Endothelial cell of umbilical vein (primary cell): ENCODE results near the gene FSTL4. TPM values are rescaled to one million over a fixed set of nuclear protein-coding genes. Genes with fewer than 3 reads are reported as not detected.
"Not testable (repeated sequence)": the region's sequence is repeated elsewhere in the genome, so short reads cannot be mapped to it uniquely, and the experiment has no call there.

Experiments
- BruUV-seq: library from RNA; stranded (reverse); fragments of 400-500 nt; replicated peaks from 2 replicates; lab custom pipeline; 2021; lab: Mats Ljungman, UMichigan
- CTCF ChIA-PET: fragments of 300-600, 350-600 bp; sonication (Branson Sonifier 250); formaldehyde crosslinking; loops from one replicate; lab custom pipeline; 2021; ENCODE audit warnings: antibody characterized with exemption, inconsistent platforms; lab: Charles Lee
- POLR2A ChIA-PET: fragments of 300-600, 350-600 bp; sonication (Branson Sonifier 250); formaldehyde crosslinking; loops from one replicate; lab custom pipeline; 2021; ENCODE audit warnings: antibody characterized with exemption, inconsistent platforms; lab: Charles Lee
- DNase-seq: peaks from one replicate; pipeline ENCODE4 v3.0.0-alpha.2; 2011; ENCODE audit warnings: low read depth, low spot score
- FAIRE-seq: peaks from 2 replicates; lab custom pipeline; 2011; peaks lifted over from hg19 to GRCh38; lab: Jason Lieb, UNC
- H2AFZ ChIP-seq: 2 replicates; pipeline ENCODE4 v1.6.0; 2012; ENCODE audit warnings: low read depth, low read length, control low read depth, inconsistent platforms
- H3K27ac ChIP-seq: 2 replicates; pipeline ENCODE4 v1.5.1; 2011; ENCODE audit warnings: low read depth, mild to moderate bottlenecking, control low read depth, low read length, moderate library complexity; ENCODE audit not compliant: insufficient read depth
- H3K27me3 ChIP-seq, 2 experiments: 2 replicates each; pipeline versions ENCODE4 v1.6.0 to v1.6.1; 2011; ENCODE audit warnings: low read length in 2 of 2, mixed read lengths in 1 of 2; ENCODE audit not compliant: control insufficient read depth in 2 of 2, insufficient read depth in 2 of 2
- H3K36me3 ChIP-seq, 2 experiments: 2 replicates in 1 of 2; 3 replicates in 1 of 2; pipeline ENCODE4 v1.5.1; 2011; ENCODE audit warnings: low read length in 2 of 2, mild to moderate bottlenecking in 1 of 2, moderate library complexity in 1 of 2; ENCODE audit not compliant: control insufficient read depth in 2 of 2, insufficient read depth in 2 of 2; ENCODE audit errors: extremely low read depth in 1 of 2
- H3K4me1 ChIP-seq: 3 replicates; pipeline ENCODE4 v1.5.1; 2011; ENCODE audit warnings: mild to moderate bottlenecking, low read length; ENCODE audit not compliant: control insufficient read depth, insufficient read depth; ENCODE audit errors: extremely low read depth
- H3K4me2 ChIP-seq: 2 replicates; pipeline ENCODE4 v1.6.1; 2011; ENCODE audit warnings: low read length, control low read depth, mixed read lengths; ENCODE audit not compliant: insufficient read depth
- H3K4me3 ChIP-seq, 3 experiments: fragments of 200-600 bp in 1 of 3; sonication (generic), shearing (Covaris generic) in 1 of 3; replicated peaks in 1 of 3; 2 replicates each; pipeline ENCODE4 v1.5.1; 2011 to 2016; ENCODE audit warnings: control low read depth in 3 of 3, low read length in 3 of 3, mild to moderate bottlenecking in 2 of 3, inconsistent platforms in 1 of 3, low read depth in 1 of 3, moderate library complexity in 1 of 3; ENCODE audit not compliant: insufficient read depth in 1 of 3
- H3K79me2 ChIP-seq: 2 replicates; pipeline ENCODE4 v1.6.0; 2012; ENCODE audit warnings: low read length, inconsistent platforms; ENCODE audit not compliant: control insufficient read depth, insufficient read depth
- H3K9ac ChIP-seq: replicated peaks from 2 replicates; pipeline ENCODE3; 2011; ENCODE audit warnings: low read length, control low read depth; ENCODE audit not compliant: insufficient read depth; ENCODE audit errors: extremely low read depth
- H3K9me1 ChIP-seq: replicated peaks from 3 replicates; pipeline ENCODE4 v1.6.0; 2011; ENCODE audit warnings: mild to moderate bottlenecking, low read length; ENCODE audit not compliant: control insufficient read depth, insufficient read depth; ENCODE audit errors: extremely low read depth
- H3K9me3 ChIP-seq: replicated peaks from 2 replicates; pipeline ENCODE4 v1.5.1; 2012; ENCODE audit warnings: low read length, inconsistent platforms; ENCODE audit not compliant: control insufficient read depth, insufficient read depth
- H4K20me1 ChIP-seq: replicated peaks from 2 replicates; pipeline ENCODE3; 2011; ENCODE audit warnings: mild to moderate bottlenecking, low read length; ENCODE audit not compliant: control insufficient read depth, insufficient read depth; ENCODE audit errors: extremely low read depth
- EZH2 ChIP-seq: IDR thresholded peaks from 2 replicates; pipeline ENCODE4 v1.6.1; 2012; ENCODE audit warnings: borderline replicate concordance, low read depth, mild to moderate bottlenecking, moderate library complexity, low read length, inconsistent platforms; ENCODE audit not compliant: severe bottlenecking
- FOS ChIP-seq: IDR thresholded peaks from 2 replicates; pipeline ENCODE4 v1.6.1; 2011; ENCODE audit warnings: mild to moderate bottlenecking, low read length, moderate library complexity, borderline replicate concordance; ENCODE audit not compliant: insufficient read depth
- GATA2 ChIP-seq: IDR thresholded peaks from 2 replicates; pipeline ENCODE4 v1.7.0; 2011; ENCODE audit warnings: low read depth, mild to moderate bottlenecking, moderate library complexity, mixed read lengths, low read length; ENCODE audit not compliant: insufficient read length, insufficient read depth
- JUN ChIP-seq: IDR thresholded peaks from 2 replicates; pipeline ENCODE4 v1.6.1; 2011; ENCODE audit warnings: borderline replicate concordance, low read depth; ENCODE audit not compliant: insufficient read length, insufficient read depth
- MYC ChIP-seq: IDR thresholded peaks from one replicate; pipeline ENCODE4 v1.6.1; 2011; ENCODE audit warnings: mild to moderate bottlenecking, low read depth, low read length
- POLR2A ChIP-seq: IDR thresholded peaks from 2 replicates; pipeline ENCODE4 v1.6.1; 2012; ENCODE audit warnings: low read depth, mild to moderate bottlenecking, control low read depth, low read length
- POLR2AphosphoS5 ChIP-seq: IDR thresholded peaks from 2 replicates; pipeline ENCODE4 v1.6.1; 2012; ENCODE audit warnings: low read depth, mild to moderate bottlenecking, control low read depth, low read length, moderate library complexity; ENCODE audit not compliant: insufficient read depth
- dilution Hi-C: fragments of 300-500 bp; cut with MboI; formaldehyde crosslinking; loops from one replicate; pipeline ENCODE4 v1.15.0; 2019; ENCODE audit warnings: low sequenced_read_pairs; ENCODE audit not compliant: extremely low pct_ligation_motif_present
- intact Hi-C: fragments of 100-400 bp; cut with micrococcal nuclease; formaldehyde crosslinking; loops from one replicate; pipeline ENCODE4 v1.10.0; 2022
- polyA plus RNA-seq, 4 experiments: library from polyadenylated mRNA; depleted of rRNA in 3 of 4; stranded (reverse) in 3 of 4; unstranded in 1 of 4; fragments of >200 nt; gene quantifications; 2 replicates each; pipeline versions ENCODE4 v1.2.1 to v1.2.3, GENCODE V29; 2011 to 2012; ENCODE audit warnings: missing spikeins in 1 of 4
- total RNA-seq: library from RNA; stranded (reverse); gene quantifications from 2 replicates; pipeline ENCODE4 v1.2.3, GENCODE V29; 2021
- TF ChIP-seq, protein P1 (sequence below): IDR thresholded peaks from 2 replicates; pipeline ENCODE4 v1.6.1; 2011; ENCODE audit not compliant: insufficient read depth, insufficient read length
- TF ChIP-seq, protein P2 (sequence below), 2 donors: IDR thresholded peaks; 1 replicate in 1 of 2; 2 replicates in 1 of 2; pipeline ENCODE4 v1.5.1; 2011; ENCODE audit warnings: low read length in 2 of 2, mild to moderate bottlenecking in 2 of 2, moderate library complexity in 2 of 2, control low read depth in 1 of 2, inconsistent platforms in 1 of 2, low read depth in 1 of 2; ENCODE audit not compliant: insufficient read depth in 1 of 2; ENCODE audit errors: extremely low read depth in 1 of 2

FSTL4 gene
- total and polyA plus RNA-seq, 2 donors (not counting 3 experiments of a cell fraction or from before 2014, with no cell fraction given), result 0.18 TPM; not detected in 1

DNA sequence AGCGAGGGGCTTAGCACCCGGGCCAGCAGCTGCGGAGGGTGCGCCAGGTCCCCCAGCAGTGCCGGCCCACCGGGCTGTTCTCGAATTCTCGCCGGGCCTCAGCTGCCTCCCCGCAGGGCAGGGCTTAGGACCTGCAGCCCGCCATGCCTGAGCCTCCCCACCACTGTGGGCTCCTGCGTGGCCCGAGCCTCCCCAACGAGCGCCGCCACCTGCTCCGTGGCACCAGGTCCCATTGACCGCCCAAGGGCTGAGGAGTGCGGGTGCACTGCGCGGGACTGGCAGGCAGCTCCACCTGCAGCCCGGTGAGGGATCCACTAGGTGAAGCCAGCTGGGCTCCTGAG is 217.9 kb downstream of the FSTL4 start:
- H3K4me2 ChIP-seq, H3K79me2 ChIP-seq, FAIRE-seq, H3K36me3 ChIP-seq, DNase-seq, POLR2A ChIA-PET, H4K20me1 ChIP-seq, H3K9ac ChIP-seq, H3K9me3 ChIP-seq, H3K27ac ChIP-seq, H3K4me3 ChIP-seq, H3K4me1 ChIP-seq, H3K9me1 ChIP-seq, dilution Hi-C loops, CTCF ChIA-PET, intact Hi-C loops, BruUV-seq, H3K27me3 ChIP-seq, H2AFZ ChIP-seq: not testable (repeated sequence)

DNA sequence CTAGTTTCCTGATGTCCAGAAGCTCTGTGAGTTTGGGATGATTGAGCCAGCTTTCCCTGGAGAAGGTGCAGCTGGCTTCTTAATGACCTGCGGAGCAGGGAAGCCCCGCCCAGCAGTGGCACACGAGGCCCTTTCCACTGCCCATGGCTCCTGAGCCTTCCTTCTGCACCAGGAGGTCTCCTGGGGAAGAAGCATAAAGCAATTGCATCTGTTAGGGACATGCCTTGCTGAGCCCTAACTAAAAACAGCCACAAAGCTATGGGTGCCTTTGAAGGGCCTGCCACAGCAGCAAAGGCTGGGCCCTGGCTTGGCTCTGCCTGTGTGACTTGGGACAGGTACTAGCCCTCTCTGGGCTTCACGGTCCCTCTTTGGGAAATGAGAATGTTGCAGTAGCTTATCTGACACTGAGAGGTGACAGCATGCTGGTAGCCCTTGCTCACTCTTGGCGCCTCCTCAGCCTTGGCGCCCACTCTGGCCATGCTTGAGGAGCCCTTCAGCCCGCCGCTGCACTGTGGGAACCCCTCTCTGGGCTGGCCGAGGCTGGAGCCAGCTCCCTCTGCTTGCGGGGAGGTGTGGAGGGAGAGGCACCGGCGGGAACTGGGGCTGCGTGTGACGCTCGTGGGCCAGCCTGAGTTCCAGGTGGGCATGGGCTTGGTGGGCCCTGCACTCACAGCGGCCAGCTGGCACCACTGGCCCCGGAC is 218.4 kb downstream of the FSTL4 start:
- no peak overlapping the region for H3K4me3 ChIP-seq
- POLR2A ChIA-PET, result no interaction called here
- intact Hi-C loops, result no loop called here
- peaks cover 0 to 3% of the 10 kb centered on the region in 2 experiments for H3K27me3 ChIP-seq
- no peaks in the 10 kb centered on the region for H3K36me3 ChIP-seq
- H3K4me1 ChIP-seq, result no peaks in the 10 kb centered on the region
- H3K9me3 ChIP-seq, result no peaks in the 10 kb centered on the region
- H2AFZ ChIP-seq, result no peak overlapping the region
- dilution Hi-C loops, result no loop called here
- DNase-seq (no peak), FAIRE-seq (no peak)
- H3K4me2 ChIP-seq, result no peak overlapping the region
- no TSS peak for BruUV-seq
- no peaks in the 10 kb centered on the region for H4K20me1 ChIP-seq
- H3K27ac ChIP-seq, result no peak overlapping the region
- no peaks in the 10 kb centered on the region for H3K79me2 ChIP-seq
- TF ChIP-seq, protein P1, sequence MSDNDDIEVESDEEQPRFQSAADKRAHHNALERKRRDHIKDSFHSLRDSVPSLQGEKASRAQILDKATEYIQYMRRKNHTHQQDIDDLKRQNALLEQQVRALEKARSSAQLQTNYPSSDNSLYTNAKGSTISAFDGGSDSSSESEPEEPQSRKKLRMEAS, result no peak
- TF ChIP-seq, protein P2, sequence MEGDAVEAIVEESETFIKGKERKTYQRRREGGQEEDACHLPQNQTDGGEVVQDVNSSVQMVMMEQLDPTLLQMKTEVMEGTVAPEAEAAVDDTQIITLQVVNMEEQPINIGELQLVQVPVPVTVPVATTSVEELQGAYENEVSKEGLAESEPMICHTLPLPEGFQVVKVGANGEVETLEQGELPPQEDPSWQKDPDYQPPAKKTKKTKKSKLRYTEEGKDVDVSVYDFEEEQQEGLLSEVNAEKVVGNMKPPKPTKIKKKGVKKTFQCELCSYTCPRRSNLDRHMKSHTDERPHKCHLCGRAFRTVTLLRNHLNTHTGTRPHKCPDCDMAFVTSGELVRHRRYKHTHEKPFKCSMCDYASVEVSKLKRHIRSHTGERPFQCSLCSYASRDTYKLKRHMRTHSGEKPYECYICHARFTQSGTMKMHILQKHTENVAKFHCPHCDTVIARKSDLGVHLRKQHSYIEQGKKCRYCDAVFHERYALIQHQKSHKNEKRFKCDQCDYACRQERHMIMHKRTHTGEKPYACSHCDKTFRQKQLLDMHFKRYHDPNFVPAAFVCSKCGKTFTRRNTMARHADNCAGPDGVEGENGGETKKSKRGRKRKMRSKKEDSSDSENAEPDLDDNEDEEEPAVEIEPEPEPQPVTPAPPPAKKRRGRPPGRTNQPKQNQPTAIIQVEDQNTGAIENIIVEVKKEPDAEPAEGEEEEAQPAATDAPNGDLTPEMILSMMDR (IDR thresholded peaks at IDR 0.05; ENCODE audit: extremely low read depth in 1 of 2, insufficient read depth in 1 of 2, low read depth in 1 of 2, low read length in 2 of 2), result no peak
- TF ChIP-seq JUN (no peak), MYC (no peak), EZH2 (no peak), FOS (no peak), GATA2 (no peak), POLR2A (no peak), POLR2AphosphoS5 (no peak)
- CTCF ChIA-PET, result no interaction called here
- no peak overlapping the region for H3K9ac ChIP-seq
- H3K9me1 ChIP-seq, result no peaks in the 10 kb centered on the region
